HG02571 (cell line): ENCODE results near the gene GFPT2.

ENCODE experiments used
- ATAC-seq: cut with Tn5 transposase; IDR thresholded peaks from one replicate; pipeline ENCODE4 v1.9.1; 2021; ENCODE audit warnings: mild to moderate bottlenecking, moderate library complexity; ENCODE audit not compliant: unreplicated experiment

Gene GFPT2

DNA sequence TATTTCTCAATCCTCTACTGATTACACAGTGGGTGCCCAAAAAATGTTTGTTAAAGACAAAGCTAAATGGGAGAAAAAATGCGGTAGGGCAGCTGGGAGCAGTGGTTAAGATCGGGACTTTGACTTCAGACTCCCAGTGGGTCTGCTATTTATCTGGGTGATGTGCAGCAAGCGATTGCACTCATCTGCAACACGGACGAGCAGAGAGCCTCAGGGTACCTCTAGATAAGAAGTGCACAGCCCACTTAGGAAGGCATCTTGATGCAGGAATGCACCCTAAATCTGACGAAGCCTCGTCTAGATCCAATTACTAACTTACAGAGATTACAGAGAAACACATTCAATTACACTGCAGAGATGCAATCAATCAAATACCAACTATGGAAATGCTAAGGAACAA is 65.3 kb downstream of the GFPT2 start:
- no peak for ATAC-seq

DNA sequence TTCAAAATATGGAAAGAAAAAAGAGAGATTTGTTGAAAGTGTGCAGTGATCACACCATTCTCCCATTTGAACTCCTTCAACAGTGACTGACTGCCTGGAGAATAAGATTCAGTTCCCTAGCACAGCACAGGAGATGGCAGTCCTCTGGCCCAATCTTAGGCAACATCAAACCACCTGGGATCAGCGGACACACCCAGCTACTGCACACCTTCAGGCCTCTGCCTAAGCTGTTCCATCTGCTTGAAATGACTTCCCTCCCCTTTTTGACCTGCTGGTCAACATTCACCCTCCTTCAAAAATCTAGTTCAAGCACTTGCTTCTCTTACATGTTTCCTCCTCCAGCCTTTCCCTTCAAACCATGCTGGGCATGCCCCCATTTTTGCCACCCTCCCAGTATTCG is 65.7 kb downstream of the GFPT2 start:
- ATAC-seq = no peak

DNA sequence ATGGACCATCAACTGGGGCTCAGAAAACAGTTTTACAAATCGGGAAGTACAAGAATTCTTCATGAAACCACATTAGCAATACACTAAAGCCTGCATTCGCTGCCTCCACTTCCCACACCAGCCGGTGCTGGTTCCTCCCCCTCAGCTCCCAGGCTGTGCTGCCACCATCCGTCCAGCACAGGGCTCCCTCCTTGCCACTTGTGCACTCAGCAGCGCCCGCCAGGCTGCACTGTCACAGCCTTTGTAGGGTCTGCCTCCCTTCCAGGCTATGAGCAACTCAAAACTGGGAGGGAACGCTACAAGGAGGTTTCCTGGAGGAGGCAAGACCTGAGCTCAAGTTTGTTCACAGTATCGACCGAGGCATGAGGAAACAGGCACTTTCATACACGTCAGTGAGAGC is 69.0 kb downstream of the GFPT2 start:
- ATAC-seq = no peak

- ATAC-seq = no peak
Observed at GRCh38 chr5:180283026-180283615, 70.0 kb downstream of the GFPT2 start.

GRCh38 chr5:180282281-180282680 is 70.9 kb downstream of the GFPT2 start:
- ATAC-seq = no peak

DNA sequence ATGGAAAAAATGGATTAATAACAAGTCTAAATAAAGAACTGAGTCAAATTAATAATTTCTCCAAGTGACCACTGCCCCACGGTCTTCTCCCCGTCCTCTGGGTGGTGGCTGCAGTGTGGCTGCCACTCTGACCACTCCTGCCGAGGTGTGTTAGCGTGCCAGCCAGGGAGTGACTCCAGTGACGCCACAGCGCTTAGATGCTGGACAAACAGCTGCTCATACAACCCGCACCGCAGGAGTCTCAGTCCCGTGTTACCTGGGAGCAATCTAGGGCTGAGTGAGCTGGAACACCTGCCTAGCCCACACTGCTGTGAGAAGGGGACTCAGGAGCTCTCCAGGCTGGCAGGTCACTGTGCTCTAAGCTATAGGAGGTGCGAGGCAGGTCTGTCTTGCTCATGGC is 71.4 kb downstream of the GFPT2 start:
- ATAC-seq = no peak

DNA sequence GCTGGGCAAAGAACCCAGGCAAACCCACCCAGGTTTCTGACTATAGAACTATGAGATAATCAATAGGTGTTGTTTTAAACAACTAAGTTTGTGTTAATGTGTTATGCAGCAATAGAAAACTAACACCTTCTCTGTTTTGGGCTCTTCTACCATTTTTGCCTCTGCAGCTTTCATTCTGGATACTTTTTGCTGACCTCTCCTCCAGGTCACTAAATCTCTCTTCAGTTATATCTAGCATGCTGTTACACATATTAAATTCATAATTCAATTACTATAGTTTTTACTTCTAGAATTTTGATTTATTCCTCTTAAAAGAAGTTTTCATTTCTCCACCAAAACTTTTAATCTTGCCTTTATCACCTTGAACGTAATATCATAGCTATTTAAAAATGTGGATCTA is 78.4 kb downstream of the GFPT2 start:
- ATAC-seq = no peak

DNA sequence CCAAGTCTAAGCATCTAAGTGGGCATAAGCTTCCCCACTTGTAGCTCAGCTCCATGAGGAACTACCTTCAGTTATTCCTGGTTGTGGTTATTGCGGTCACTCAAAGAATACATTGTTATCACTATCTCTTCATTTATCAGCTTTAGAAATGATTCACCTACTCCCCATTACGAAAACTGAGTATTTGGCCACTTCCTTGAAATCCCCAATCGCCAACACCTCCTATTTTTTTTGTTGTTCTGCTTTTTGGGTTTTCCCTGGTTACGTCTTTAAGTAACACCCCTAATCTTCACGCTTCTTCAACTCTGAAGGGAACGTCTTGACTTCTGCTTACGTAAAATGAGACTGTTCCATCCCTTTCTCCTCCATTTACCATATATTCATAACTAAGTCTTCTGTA is 81.9 kb downstream of the GFPT2 start:
- no peak for ATAC-seq

DNA sequence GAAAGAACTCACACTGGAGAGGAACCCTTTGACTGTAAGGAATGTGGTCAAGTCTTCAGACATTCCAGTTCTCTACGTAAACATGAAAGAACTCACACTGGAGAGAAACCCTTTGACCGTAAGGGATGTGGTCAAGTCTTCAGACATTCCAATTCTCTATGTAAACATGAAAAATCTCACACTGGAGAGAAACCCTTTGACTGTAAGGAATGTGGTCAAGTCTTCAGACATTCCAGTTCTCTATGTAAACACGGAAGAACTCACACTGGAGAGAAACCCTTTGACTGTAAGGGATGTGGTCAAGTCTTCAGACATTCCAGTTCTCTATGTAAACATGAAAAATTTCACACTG is 93.9 kb downstream of the GFPT2 start:
- ATAC-seq = no peak

- no peak for ATAC-seq
Observed at GRCh38 chr5:180253036-180253824, 99.9 kb downstream of the GFPT2 start.

DNA sequence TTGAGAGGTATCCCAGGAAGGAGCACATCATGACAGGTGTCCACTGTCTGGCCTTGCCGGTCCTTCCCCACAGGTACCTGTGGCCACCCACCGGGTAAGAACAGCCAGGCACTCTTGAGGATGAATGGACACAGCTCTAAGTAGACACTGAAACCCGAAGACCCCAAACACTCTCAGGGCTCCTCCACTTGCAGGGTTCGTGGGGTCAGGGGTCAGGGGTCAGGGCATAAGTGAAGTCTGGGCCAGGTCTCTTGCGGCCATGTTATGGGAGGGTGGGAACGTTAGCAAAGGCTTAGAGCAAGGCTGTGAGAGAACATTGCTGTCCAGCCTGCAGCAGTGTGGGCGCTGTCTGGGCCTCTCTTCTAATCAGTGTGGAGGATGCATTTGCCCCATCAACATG is 101.2 kb downstream of the GFPT2 start:
- no peak for ATAC-seq

DNA sequence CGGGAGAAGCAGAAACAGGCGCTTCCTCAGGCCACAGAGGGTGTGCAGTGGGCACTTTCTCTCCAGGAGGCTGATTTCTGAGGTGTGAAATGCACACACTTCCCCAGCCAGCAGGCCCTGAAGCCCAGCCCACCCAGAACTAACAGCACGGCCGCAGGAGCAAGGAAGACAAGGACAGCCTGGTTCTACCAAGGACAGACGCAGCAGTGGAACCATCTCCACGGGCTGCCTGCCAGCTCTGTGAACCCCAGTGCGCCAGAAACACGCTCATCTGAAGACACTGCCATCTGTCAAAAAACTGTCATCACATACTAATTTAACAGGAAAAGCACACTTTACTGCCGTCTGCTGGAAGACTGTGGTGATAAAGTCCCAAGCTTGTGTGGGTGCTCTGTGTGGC is 102.0 kb downstream of the GFPT2 start:
- no peak for ATAC-seq
